Measurements from ENCODE around the gene NAXE.
A peak's percentile ranks its signal among the peaks of the same experiment; 100 is the strongest.
"Not testable (repeated sequence)": the region's sequence is repeated elsewhere in the genome, so short reads cannot be mapped to it uniquely, and the experiment has no call there.

Gene NAXE

DNA sequence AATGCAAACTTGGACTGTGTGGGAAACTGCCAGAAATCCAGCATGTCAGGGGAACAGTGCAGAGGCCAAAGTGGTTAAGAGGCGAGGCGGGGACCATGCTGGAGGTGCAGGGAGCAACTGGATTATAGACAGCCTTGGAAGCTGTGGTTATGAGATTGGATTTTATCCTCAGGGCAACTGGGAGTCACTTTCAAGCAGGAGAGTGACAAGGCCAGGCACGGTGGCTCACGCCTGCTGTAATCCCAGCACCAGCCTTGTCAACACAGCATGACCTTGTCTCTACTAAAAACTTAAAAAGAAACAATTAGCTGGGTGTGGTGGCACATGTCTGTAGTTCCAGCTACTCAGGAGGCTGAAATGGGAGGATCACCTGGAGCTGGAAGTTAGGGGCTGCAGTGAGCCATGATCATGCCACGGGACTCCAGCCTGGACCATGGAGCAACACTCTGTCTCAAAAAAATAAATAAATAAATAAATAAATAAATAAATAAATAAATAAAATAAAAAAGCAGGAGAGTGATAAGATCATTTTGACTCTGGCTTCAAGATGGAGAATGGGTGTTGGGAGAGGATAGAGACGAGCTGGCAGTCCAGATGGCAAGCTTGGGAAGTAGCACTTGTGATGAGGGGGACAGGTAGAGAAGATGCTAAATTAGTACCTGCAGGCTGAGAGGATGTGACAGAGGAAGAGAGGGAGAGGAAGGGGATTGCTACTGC lies 31.2 kb downstream of the NAXE start:
- in situ Hi-C loops (cut with HindIII; ENCODE audit: low pct_unique_long_range_greater_than_20kb, low sequenced_read_pairs) = no loop called here
- no peak for DNase-seq (ENCODE audit: low read depth in 1 of 2, low spot score in 1 of 2)
- TF ChIP-seq JUND (IDR thresholded peaks at IDR 0.05; ENCODE audit: low read depth) = no peak

DNA sequence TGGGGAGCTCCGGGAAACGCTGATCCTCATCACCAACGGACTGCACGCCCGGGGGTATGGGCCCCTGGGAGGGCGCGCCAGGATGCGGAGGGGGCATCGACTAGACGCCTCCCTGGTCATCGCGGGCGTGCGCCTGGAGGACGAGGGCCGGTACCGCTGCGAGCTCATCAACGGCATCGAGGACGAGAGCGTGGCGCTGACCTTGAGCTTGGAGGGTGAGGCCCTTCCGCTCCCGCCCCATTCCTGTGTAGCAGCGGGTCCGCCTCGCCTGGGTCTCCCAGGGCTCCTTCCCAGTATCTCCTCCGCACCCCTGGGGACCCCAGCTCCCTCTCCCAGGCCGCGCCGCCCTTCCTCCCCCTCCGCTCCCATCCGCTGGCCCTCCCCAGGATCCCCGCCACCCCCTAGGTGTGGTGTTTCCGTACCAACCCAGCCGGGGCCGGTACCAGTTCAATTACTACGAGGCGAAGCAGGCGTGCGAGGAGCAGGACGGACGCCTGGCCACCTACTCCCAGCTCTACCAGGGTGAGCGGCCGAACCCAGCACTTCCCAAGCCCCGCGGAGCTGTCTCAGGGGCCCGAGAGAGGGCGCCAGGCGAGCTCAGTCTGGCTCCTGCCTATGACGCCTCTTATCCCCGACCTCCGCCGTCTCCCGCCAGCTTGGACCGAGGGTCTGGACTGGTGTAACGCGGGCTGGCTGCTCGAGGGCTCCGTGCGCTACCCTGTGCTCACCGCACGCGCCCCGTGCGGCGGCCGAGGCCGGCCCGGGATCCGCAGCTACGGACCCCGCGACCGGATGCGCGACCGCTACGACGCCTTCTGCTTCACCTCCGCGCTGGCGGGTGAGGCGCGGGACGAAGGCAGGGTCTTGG lies 32.6 kb downstream of the NAXE start:
- TF ChIP-seq JUND (IDR thresholded peaks at IDR 0.05; ENCODE audit: low read depth) = no peak
- peak in 1 of 2 experiments; percentile 70 for DNase-seq (ENCODE audit: low read depth in 1 of 2, low spot score in 1 of 2)

GRCh38 chr1:156624814-156625435 lies 33.3 kb downstream of the NAXE start:
- DNase-seq (ENCODE audit: low read depth in 1 of 2, low spot score in 1 of 2) = no peak
- TF ChIP-seq JUND (IDR thresholded peaks at IDR 0.05; ENCODE audit: low read depth) = no peak
- in situ Hi-C loops (cut with HindIII; ENCODE audit: low pct_unique_long_range_greater_than_20kb, low sequenced_read_pairs) = no loop called here

More for the DNA sequence above, 32.6 kb downstream of the NAXE start:
- in situ Hi-C loops (cut with HindIII; ENCODE audit: low pct_unique_long_range_greater_than_20kb, low sequenced_read_pairs) = no loop called here

DNA sequence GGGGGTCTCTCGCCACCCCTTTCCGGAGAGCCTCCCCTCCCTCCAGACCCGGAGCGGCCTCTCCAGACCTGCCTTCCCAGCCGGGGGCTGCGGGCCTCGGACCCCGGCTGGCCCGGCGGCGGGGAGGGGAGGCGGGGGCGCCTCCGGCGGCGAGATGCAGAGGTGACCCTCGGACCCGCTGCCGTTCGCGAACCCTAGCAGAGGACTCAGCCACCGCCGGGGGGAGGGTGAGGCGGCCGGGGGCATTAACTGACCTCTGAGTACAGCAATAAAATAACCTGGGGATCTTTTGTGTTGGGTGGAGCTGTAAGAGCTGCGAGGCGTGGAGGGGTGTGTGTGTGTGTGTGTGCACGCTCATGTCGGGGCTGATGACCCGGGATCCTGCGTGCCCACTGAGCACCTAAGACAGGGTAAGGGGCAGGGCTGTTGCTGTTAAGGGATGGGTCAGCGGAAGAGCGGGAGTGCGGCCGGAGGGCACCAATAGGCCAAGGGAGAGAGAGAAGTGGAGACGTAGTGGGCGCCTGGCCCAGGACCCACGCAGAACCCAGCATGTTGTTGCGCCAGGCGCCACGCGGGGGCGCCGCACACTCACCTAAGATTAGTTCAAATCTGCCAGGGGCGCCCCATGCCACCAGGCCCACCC lies 34.0 kb downstream of the NAXE start:
- peak in 1 of 2 experiments; percentile 49 for DNase-seq (ENCODE audit: low read depth in 1 of 2, low spot score in 1 of 2)
- no peak for TF ChIP-seq JUND (IDR thresholded peaks at IDR 0.05; ENCODE audit: low read depth)
- in situ Hi-C loops (cut with HindIII; ENCODE audit: low pct_unique_long_range_greater_than_20kb, low sequenced_read_pairs) = no loop called here

DNA sequence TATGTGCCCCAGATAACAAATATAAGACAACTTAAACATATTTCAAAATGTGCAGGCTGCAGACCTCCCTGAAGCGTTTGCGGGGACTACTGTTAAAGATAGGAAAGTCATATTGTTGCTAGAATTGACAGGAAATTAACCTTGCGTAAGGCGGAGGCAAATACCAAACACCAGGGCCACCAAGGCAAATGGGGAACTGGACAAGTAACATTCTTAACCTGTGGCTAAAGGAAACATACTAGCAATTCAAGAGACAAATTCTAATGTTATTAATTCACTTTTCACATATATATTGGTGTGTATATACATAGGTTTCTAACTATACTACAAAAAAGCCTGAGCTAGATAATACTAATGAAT lies 34.5 kb downstream of the NAXE start:
- no peak for TF ChIP-seq JUND (IDR thresholded peaks at IDR 0.05; ENCODE audit: low read depth)
- in situ Hi-C loops (cut with HindIII; ENCODE audit: low pct_unique_long_range_greater_than_20kb, low sequenced_read_pairs) = no loop called here
- peak in 1 of 2 experiments; percentile 41 for DNase-seq (ENCODE audit: low read depth in 1 of 2, low spot score in 1 of 2)

- in situ Hi-C loops (cut with HindIII; ENCODE audit: low pct_unique_long_range_greater_than_20kb, low sequenced_read_pairs) = no loop called here
- TF ChIP-seq JUND (IDR thresholded peaks at IDR 0.05; ENCODE audit: low read depth) = no peak
- DNase-seq (ENCODE audit: low read depth in 1 of 2, low spot score in 1 of 2) = peak in 1 of 2 experiments; percentile 89
Observed at GRCh38 chr1:156627313-156627880, 35.8 kb downstream of the NAXE start.

DNA sequence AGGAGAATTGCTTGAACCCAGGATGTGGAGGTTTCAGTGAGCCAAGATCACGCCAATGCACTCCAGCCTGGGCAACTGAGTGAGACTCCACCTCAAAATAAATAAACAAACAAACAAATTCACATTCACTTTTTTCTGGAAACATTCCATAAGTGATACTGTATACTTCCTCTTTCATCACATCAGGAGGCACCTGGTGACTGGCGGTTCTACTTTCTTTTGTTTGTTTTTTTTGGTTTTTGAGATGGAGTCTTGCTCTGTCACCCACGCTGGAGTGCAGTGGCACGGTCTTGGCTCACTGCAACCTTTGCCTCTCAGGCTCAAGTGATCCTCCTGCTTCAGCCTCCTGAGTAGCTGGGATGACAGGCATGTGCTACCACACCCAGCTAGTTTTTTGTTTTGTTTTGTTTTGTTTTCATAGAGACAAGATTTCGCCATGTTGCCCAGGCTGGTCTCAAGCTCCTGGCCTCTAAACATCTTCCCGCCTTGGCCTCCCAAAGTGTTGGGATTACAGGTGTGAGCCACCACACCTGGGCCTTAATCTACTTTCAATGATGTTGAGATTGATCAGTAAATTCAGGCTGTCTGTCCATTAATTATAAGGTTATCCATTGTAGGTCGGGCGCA lies 38.4 kb downstream of the NAXE start:
- no peak for TF ChIP-seq JUND (IDR thresholded peaks at IDR 0.05; ENCODE audit: low read depth)
- DNase-seq (ENCODE audit: low read depth in 1 of 2, low spot score in 1 of 2) = no peak
- in situ Hi-C loops (cut with HindIII; ENCODE audit: low pct_unique_long_range_greater_than_20kb, low sequenced_read_pairs) = no loop called here

DNA sequence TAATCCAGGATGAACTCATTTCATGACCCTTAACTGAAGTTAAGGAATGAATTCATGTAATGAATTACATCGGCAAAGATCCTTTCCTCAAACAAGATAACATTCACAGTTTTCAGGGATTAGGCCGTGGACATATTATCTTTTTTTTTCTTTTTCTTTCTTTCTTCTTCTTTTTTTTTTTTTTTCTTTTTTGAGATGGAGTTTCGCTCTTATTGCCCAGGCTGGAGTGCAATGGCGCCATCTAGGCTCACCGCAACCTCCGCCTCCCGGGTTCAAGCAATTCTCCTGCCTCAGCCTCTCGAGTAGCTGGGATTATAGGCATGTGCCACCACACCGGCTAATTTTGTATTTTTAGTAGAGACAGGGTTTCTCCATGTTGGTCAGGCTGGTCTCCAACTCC lies 39.6 kb downstream of the NAXE start:
- DNase-seq (ENCODE audit: low read depth in 1 of 2, low spot score in 1 of 2); in situ Hi-C loops (cut with HindIII; ENCODE audit: low pct_unique_long_range_greater_than_20kb, low sequenced_read_pairs): not testable (repeated sequence)

- peak in 1 of 2 experiments; percentile 75 for DNase-seq (ENCODE audit: low read depth in 1 of 2, low spot score in 1 of 2)
- in situ Hi-C loops (cut with HindIII; ENCODE audit: low pct_unique_long_range_greater_than_20kb, low sequenced_read_pairs) = no loop called here
- TF ChIP-seq JUND (IDR thresholded peaks at IDR 0.05; ENCODE audit: low read depth) = no peak
Observed at GRCh38 chr1:156632355-156632754, 40.8 kb downstream of the NAXE start.

GRCh38 chr1:156638189-156638985 lies 46.8 kb downstream of the NAXE start:
- no peak for TF ChIP-seq JUND (IDR thresholded peaks at IDR 0.05; ENCODE audit: low read depth)
- no peak for DNase-seq (ENCODE audit: low read depth in 1 of 2, low spot score in 1 of 2)
- in situ Hi-C loops (cut with HindIII; ENCODE audit: low pct_unique_long_range_greater_than_20kb, low sequenced_read_pairs) = no loop called here

GRCh38 chr1:156639601-156640101 lies 48.1 kb downstream of the NAXE start:
- TF ChIP-seq JUND (IDR thresholded peaks at IDR 0.05; ENCODE audit: low read depth) = no peak
- in situ Hi-C loops (cut with HindIII; ENCODE audit: low pct_unique_long_range_greater_than_20kb, low sequenced_read_pairs) = no loop called here
- peak; percentile 78 to 94 for DNase-seq (ENCODE audit: low read depth in 1 of 2, low spot score in 1 of 2)

Data from T47D (cell line).